Measurements from ENCODE around the gene TAX1BP3.

The TAX1BP3 gene

GRCh38 chr17:3621146-3621720, 47.1 kb downstream of the TAX1BP3 start:
- no peak for DNase-seq

GRCh38 chr17:3615160-3615870, 53.1 kb downstream of the TAX1BP3 start:
- DNase-seq = no peak

GRCh38 chr17:3613124-3613523, 55.3 kb downstream of the TAX1BP3 start:
- DNase-seq = no peak

Measured in SHP77 (cell line).